Measurements from ENCODE around the gene DYNLT2.

The DYNLT2 gene

GRCh38 chr6:169741344-169741743 lies 10.0 kb downstream of the DYNLT2 start:
- H3K9me3 ChIP-seq, result peaks cover 0 to 7% (median 3%) of the 10 kb centered on the region in 3 donors
- intact Hi-C loops (cut with DNase I; ENCODE audit: low total_unique reads), result no loop called here
- H3K36me3 ChIP-seq, result no peaks in the 10 kb centered on the region
- no peak overlapping the region for H3K4me3 ChIP-seq
- H3K4me1 ChIP-seq, result no peaks in the 10 kb centered on the region
- H3K27me3 ChIP-seq, result no peaks in the 10 kb centered on the region
- TF ChIP-seq, protein P1, sequence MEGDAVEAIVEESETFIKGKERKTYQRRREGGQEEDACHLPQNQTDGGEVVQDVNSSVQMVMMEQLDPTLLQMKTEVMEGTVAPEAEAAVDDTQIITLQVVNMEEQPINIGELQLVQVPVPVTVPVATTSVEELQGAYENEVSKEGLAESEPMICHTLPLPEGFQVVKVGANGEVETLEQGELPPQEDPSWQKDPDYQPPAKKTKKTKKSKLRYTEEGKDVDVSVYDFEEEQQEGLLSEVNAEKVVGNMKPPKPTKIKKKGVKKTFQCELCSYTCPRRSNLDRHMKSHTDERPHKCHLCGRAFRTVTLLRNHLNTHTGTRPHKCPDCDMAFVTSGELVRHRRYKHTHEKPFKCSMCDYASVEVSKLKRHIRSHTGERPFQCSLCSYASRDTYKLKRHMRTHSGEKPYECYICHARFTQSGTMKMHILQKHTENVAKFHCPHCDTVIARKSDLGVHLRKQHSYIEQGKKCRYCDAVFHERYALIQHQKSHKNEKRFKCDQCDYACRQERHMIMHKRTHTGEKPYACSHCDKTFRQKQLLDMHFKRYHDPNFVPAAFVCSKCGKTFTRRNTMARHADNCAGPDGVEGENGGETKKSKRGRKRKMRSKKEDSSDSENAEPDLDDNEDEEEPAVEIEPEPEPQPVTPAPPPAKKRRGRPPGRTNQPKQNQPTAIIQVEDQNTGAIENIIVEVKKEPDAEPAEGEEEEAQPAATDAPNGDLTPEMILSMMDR (IDR thresholded peaks at IDR 0.05), result no peak
- no peak overlapping the region for H3K27ac ChIP-seq
- no peak for DNase-seq

DNA sequence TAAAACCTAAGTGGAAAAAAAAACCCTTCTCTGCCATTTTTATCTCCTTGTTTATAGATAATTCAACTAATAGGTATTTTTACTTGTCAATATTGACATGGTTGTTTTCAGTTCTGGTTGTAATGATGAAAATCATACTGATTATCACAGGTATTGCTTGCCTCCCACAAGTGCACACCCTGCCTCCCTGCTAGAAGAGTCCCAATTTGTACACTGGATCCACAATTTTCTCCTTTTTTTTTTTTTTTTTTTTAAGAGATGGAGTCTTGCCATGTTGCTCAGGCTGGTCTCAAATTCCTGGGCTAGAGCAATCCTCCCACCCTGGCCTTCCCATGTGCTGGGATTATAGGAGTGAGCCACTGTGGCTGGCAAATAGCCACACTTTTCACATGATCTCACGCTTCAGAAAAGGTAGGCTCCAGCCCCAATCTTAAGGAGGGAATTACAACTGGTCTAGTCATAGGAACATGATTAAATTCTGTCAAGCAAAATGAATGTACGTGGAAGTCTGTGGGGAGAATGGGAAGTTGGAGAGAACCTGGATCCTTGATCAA lies 12.3 kb downstream of the DYNLT2 start:
- Histone ChIP-seq H3K9me3 (no peaks in the 10 kb centered on the region), H3K27me3 (no peaks in the 10 kb centered on the region), H3K4me3 (no peak overlapping the region), H3K4me1 (no peaks in the 10 kb centered on the region), H3K36me3 (no peaks in the 10 kb centered on the region), H3K27ac (no peak overlapping the region)
- TF ChIP-seq, protein P1 (IDR thresholded peaks at IDR 0.05), result no peak
- intact Hi-C loops (cut with DNase I; ENCODE audit: low total_unique reads), result no loop called here
- DNase-seq, result no peak

- Histone ChIP-seq H3K4me3 (no peak overlapping the region), H3K36me3 (no peaks in the 10 kb centered on the region), H3K9me3 (no peaks in the 10 kb centered on the region), H3K27ac (no peak overlapping the region), H3K27me3 (no peaks in the 10 kb centered on the region), H3K4me1 (no peaks in the 10 kb centered on the region)
- no peak for DNase-seq
- intact Hi-C loops (cut with DNase I; ENCODE audit: low total_unique reads), result no loop called here
- TF ChIP-seq, protein P1 (IDR thresholded peaks at IDR 0.05), result no peak
Measured at GRCh38 chr6:169738204-169738975, 13.0 kb downstream of the DYNLT2 start.

DNA sequence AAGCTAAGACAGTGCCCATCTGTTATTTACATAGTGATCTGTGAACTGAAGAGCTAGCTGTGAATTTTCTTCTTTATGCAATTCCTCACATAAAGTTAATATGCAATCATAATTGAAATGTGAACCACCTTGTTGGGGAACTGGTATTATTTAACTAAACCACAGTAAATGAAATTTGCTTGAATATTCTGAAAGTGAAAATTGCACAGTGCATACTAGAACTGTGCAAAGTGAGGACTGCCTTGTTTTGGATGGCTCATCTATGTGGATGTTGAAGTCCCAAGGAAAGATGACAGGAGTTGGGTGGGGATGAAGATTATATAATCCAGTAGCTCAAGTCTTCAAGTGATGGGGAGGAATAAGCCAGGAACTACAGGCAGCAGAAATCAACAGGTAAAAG lies 21.4 kb downstream of the DYNLT2 start:
- Histone ChIP-seq H3K27ac (no peak overlapping the region), H3K36me3 (no peaks in the 10 kb centered on the region), H3K4me1 (peaks cover 0 to 7% (median 0%) of the 10 kb centered on the region in 4 donors), H3K4me3 (no peak overlapping the region), H3K9me3 (no peaks in the 10 kb centered on the region), H3K27me3 (no peaks in the 10 kb centered on the region)
- intact Hi-C loops (cut with DNase I; ENCODE audit: low total_unique reads), result loop anchor here (10.0 kb wide), 1 partner anchor 825 kb away; the partner anchor contains the start of genes PSMB1 and TBP
- TF ChIP-seq, protein P1 (IDR thresholded peaks at IDR 0.05), result no peak
- no peak for DNase-seq

DNA sequence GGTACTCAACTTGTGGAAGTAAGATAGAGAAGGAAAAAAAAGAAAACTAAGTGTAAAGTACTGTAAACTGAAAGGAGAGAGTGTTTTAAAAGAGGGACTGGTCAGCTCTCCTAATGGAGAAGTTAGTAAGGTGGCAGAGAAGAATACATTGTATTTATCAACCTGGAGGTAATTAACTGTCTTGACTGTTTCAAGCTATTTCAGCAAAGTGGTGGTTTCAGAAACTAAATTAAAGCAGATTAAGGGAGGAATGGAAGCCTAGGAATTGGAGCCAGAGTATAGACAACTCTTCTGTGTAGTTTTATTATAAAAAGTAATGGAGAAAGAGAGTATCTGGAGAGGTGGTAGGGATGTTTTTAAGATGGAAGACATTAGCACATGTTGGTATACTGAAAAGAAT lies 24.4 kb downstream of the DYNLT2 start:
- DNase-seq, result no peak
- intact Hi-C loops (cut with DNase I; ENCODE audit: low total_unique reads), result loop anchor here (10.0 kb wide), 1 partner anchor 828 kb away; the partner anchor contains the start of genes PSMB1 and TBP
- no peak overlapping the region for H3K27ac ChIP-seq
- H3K27me3 ChIP-seq, result no peaks in the 10 kb centered on the region
- H3K4me1 ChIP-seq, result peaks cover 0 to 18% (median 9%) of the 10 kb centered on the region in 4 donors
- no peaks in the 10 kb centered on the region for H3K36me3 ChIP-seq
- TF ChIP-seq, protein P1 (IDR thresholded peaks at IDR 0.05), result no peak
- H3K4me3 ChIP-seq, result no peak overlapping the region
- no peaks in the 10 kb centered on the region for H3K9me3 ChIP-seq
